Skeletal muscle tissue (tissue), 4 donors: ENCODE results near the gene BCAS3. TPM values are rescaled to one million over a fixed set of nuclear protein-coding genes. Genes with fewer than 3 reads are reported as not detected.

Experiments
- H3K27ac ChIP-seq: one replicate; pipeline ENCODE4 v1.7.0; 2013; ENCODE audit warnings: mild to moderate bottlenecking, low read depth, low read length, inconsistent platforms
- H3K27me3 ChIP-seq, 3 donors: one replicate each; pipeline ENCODE4 v1.7.0; 2013; ENCODE audit warnings: low read length in 3 of 3; ENCODE audit not compliant: control insufficient read depth in 3 of 3, insufficient read depth in 3 of 3
- H3K36me3 ChIP-seq, 3 donors: one replicate each; pipeline ENCODE4 v1.7.0; 2013; ENCODE audit warnings: low read length in 3 of 3; ENCODE audit not compliant: control insufficient read depth in 3 of 3, insufficient read depth in 3 of 3
- H3K4me1 ChIP-seq, 3 donors: one replicate each; pipeline ENCODE4 v1.7.0; 2013; ENCODE audit warnings: low read length in 3 of 3, mild to moderate bottlenecking in 3 of 3; ENCODE audit not compliant: control insufficient read depth in 3 of 3, insufficient read depth in 3 of 3
- H3K4me3 ChIP-seq, 3 donors: one replicate each; pipeline ENCODE4 v1.7.0; 2013; ENCODE audit warnings: low read length in 3 of 3
- H3K9ac ChIP-seq, 3 donors: one replicate each; pipeline ENCODE4 v1.7.0; 2013; ENCODE audit warnings: low read length in 3 of 3, mild to moderate bottlenecking in 3 of 3, moderate library complexity in 2 of 3, low read depth in 1 of 3
- H3K9me3 ChIP-seq, 3 donors: one replicate each; pipeline ENCODE4 v1.7.0; 2013; ENCODE audit warnings: low read length in 3 of 3; ENCODE audit not compliant: control insufficient read depth in 3 of 3
- total RNA-seq: library from RNA; depleted of rRNA; stranded (reverse); fragments of >200 nt; gene quantifications from one replicate; pipeline ENCODE4 v1.2.3, GENCODE V29; 2014
- donor health status: Osteomylitis.

BCAS3 gene
- total RNA-seq, 1 donor from 2014 or later: 25.1 TPM

DNA sequence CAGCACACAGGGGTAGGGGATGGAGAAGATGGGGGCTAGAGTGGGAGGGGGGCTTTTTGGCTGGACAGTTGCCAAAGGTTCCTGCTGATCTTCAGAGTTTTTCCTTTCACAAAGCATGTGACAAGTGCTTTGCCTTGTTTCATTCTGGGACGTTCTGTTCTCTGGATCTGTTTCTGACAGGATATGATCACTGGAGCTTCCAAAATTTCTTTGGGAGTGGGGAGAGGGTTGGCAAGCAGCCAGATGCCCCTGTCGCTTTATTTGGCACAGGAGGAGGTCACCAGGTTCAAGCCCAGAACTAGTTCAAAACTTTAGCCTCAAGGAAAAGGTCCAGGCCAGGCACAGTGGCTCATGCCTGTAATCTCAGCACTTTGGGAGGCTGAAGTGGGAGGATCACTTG lies 653.5 kb downstream of the BCAS3 start:
- Histone ChIP-seq H3K27me3 (no peaks in the 10 kb centered on the region), H3K9me3 (no peaks in the 10 kb centered on the region), H3K9ac (peak overlapping the region in 1 of 3 donors; percentile 51), H3K36me3 (no peaks in the 10 kb centered on the region), H3K4me1 (peaks cover 0 to 17% (median 16%) of the 10 kb centered on the region in 3 donors), H3K4me3 (no peak overlapping the region), H3K27ac (no peak overlapping the region)

DNA sequence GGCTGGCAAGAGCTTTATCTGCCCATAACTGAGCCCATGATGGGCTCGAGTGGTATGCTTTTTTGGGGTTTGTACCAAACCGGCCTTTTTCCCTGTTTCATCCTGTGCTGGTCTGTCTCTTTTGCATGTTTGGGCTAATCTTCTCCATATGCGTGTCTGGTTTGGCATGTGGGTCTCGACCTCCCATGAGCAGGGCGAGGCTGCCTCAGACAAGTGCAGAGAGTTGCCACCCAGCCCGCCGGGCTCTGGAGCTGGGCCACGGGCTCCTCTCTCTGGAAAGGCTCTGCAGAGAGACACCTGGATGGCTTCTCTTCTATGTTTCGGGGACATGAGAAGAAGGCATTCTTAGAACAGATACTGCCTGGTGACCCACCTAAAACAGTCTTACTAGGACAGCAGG lies 654.2 kb downstream of the BCAS3 start:
- H3K27ac ChIP-seq: no peak overlapping the region
- H3K27me3 ChIP-seq: no peaks in the 10 kb centered on the region
- no peaks in the 10 kb centered on the region for H3K9me3 ChIP-seq
- no peak overlapping the region for H3K9ac ChIP-seq
- no peak overlapping the region for H3K4me3 ChIP-seq
- no peaks in the 10 kb centered on the region for H3K36me3 ChIP-seq
- H3K4me1 ChIP-seq: peaks cover 0 to 18% (median 17%) of the 10 kb centered on the region in 3 donors

DNA sequence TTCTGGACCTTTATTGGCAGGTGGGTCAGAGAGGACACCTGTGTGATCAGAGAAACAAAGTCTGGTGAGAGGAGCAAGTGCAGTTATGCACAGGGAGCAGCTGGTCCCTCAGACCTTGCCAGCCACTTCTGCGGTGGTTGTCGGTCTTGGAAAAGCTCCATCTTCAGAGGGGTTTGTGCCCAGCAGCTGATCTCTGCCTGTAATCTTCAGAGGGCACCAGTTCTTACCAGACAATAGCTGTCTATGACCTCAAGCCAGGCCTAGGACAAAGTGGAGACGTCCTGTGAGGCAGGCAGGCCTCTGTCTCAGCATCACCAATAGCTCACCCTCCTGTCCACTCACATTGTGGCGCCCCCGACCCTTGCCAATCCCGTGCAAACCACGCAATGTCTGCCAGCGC lies 655.5 kb downstream of the BCAS3 start:
- Histone ChIP-seq H3K36me3 (no peaks in the 10 kb centered on the region), H3K4me3 (no peak overlapping the region), H3K9me3 (no peaks in the 10 kb centered on the region), H3K4me1 (peaks cover 2 to 19% (median 18%) of the 10 kb centered on the region in 3 donors), H3K27ac (no peak overlapping the region), H3K27me3 (no peaks in the 10 kb centered on the region), H3K9ac (no peak overlapping the region)

DNA sequence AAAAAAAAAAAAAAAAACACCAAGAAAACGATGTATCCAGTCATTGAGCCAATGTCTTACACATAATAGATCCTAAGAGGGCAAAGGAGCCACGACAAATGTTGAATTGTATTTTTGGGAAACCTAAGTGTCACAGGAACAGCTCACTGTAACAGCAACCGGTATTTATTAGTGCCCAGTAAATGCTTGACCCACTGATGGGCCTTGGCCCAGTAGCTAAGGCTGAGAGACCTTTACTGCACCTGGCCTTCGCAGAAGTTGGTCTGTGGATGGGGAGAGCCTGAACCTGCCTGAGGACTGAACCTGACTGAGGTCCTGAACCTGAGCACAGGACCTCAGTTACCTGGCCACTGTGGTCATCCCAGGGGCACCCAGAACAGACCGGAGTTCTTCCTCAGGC lies 657.0 kb downstream of the BCAS3 start:
- Histone ChIP-seq H3K9ac (no peak overlapping the region), H3K27me3 (no peaks in the 10 kb centered on the region), H3K4me3 (no peak overlapping the region), H3K4me1 (peaks cover 2 to 19% (median 18%) of the 10 kb centered on the region in 3 donors), H3K27ac (peak overlapping the region; percentile 25), H3K36me3 (no peaks in the 10 kb centered on the region), H3K9me3 (no peaks in the 10 kb centered on the region)

DNA sequence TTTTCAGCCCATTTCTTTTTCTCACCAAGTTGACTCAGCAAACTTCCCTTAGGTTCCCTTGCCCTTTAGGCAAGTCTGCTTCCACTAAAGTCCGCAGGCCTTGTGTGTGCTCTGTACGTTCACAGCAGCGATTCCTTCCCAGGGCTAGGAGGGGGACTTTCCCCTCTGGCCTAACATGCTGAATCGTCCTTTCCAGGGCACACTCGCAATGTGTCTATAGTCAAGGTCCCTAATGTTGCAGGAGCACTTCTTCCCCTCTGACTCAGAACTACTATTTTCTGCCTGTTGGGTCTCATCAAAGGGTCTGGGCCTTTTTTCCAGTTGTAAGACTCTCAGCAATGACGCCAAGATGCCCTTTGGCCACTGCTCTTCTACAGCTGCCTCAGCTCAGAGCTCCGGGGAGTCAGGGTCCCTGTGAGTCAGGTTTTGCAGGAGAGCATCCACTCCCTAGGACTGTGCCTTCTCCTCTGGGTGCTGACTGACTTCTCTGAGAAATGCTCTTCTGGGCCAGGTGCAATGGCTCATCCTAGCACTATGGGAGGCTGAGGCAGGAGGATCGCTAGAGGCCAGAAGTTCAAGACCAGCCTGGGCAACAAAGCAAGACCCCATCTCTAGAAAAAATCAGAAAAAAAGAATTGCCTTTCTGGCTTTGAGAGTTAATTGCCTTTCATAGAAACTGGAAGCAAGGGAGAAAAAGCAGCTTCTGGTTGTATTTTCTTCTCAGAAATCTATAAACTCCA lies 657.6 kb downstream of the BCAS3 start:
- peak overlapping the region; percentile 25 for H3K27ac ChIP-seq
- H3K27me3 ChIP-seq: no peaks in the 10 kb centered on the region
- no peaks in the 10 kb centered on the region for H3K9me3 ChIP-seq
- no peak overlapping the region for H3K4me3 ChIP-seq
- H3K36me3 ChIP-seq: no peaks in the 10 kb centered on the region
- no peak overlapping the region for H3K9ac ChIP-seq
- peaks cover 2 to 19% (median 18%) of the 10 kb centered on the region in 3 donors for H3K4me1 ChIP-seq

DNA sequence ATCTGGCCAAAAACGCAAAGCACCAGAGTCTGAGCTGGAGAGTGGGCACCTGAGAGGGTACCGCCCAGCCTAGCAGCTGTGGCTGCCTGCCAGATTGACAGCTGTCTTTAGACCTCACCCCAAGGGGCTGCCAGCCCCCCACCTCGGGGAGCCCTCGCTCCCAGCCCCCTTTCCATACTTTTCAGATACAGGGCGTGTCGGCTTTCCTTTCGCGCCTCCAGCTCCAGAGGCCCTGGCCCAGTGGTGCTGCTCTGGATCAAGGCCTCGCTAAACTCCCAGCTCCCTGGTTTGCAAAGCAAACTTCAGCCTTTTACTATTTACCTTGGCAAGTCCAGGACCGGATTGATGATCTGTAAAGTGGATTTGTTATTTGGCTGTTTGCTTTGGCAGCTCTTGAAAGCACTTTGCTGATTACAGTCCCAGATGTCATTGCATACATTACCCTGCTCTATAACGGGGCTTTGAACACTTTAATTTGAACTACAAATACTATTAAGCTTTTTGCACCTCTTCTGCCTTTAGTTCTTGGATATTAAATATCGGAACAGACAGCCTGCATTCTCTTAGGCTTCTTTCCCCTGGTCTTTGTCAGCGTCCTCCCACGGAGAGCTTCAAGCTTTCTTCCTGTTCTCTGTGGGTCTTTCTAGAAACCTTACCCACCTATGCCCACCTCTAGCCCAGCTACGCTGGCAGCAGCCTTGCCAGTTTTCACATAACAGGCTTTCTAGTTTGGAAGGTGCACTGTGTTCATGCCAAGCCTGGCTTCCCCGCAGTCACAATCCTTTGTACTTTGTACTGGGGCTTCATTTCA lies 658.4 kb downstream of the BCAS3 start:
- H3K9me3 ChIP-seq: no peaks in the 10 kb centered on the region
- H3K9ac ChIP-seq: no peak overlapping the region
- H3K4me1 ChIP-seq: peaks cover 2 to 19% (median 13%) of the 10 kb centered on the region in 3 donors
- no peak overlapping the region for H3K4me3 ChIP-seq
- no peaks in the 10 kb centered on the region for H3K36me3 ChIP-seq
- no peaks in the 10 kb centered on the region for H3K27me3 ChIP-seq
- peak overlapping the region; percentile 3 for H3K27ac ChIP-seq

DNA sequence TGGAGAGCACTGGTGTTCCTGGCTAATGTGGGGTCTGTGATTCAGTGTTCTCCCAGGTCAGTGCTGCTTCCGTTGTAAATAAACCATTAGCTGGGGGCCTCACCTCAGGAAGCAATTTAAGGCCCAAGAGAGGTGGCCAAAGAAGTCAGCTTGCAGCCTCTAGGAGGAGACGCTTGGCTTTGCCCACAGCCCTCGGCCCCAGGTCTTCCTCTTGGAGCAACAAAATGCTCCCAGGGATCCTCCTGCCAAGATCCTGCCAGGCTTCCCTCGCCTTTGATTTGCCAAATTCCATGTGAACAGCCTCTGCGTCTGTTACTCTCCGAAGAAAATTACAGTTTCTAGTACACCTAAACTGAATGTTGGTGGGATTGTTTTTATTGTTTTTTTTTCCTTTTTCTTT lies 659.6 kb downstream of the BCAS3 start:
- H3K4me1 ChIP-seq: peaks cover 2 to 12% (median 10%) of the 10 kb centered on the region in 3 donors
- no peaks in the 10 kb centered on the region for H3K36me3 ChIP-seq
- H3K9ac ChIP-seq: no peak overlapping the region
- H3K27me3 ChIP-seq: no peaks in the 10 kb centered on the region
- no peaks in the 10 kb centered on the region for H3K9me3 ChIP-seq
- no peak overlapping the region for H3K27ac ChIP-seq
- no peak overlapping the region for H3K4me3 ChIP-seq

DNA sequence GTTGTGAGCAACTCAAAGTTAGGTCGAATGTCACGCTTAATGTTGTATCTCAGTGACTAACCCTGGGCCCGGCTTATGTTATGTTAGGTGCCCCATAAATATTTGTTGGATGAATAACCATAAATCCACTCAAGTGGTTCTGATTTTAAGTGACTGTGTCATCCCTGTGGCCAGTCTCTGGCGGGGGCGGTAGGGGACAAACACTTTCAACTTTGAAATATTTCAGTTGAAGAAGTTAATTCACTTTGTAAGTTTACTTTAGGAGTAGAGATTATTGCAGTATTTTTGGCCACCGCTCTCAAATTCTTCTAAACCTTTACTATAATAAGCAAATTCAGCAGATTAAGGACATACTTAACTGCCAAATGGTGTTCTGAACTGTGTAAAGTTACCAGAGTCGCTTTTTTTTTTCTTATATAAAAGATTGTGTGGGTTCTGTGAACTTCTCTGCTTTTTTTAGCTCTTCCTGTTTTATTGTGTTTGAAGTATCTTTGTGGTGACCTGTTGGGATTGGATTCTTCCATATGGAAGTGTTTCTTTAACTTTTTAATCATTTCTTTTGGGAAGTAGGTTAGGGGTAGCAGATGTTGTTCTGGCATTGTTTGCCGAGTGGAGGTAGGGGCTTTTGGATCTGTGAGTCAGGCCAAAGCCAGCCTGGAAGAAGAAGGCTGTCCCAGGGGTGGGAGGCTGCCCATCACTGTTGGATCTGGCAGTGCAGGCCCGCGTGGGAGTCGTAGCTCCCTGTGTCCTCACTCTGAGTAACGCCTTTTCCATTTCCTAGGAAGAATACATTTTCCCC lies 660.5 kb downstream of the BCAS3 start:
- peaks cover 2 to 8% (median 6%) of the 10 kb centered on the region in 3 donors for H3K4me1 ChIP-seq
- H3K4me3 ChIP-seq: no peak overlapping the region
- H3K9ac ChIP-seq: no peak overlapping the region
- H3K27me3 ChIP-seq: no peaks in the 10 kb centered on the region
- no peaks in the 10 kb centered on the region for H3K36me3 ChIP-seq
- H3K27ac ChIP-seq: no peak overlapping the region
- no peaks in the 10 kb centered on the region for H3K9me3 ChIP-seq

DNA sequence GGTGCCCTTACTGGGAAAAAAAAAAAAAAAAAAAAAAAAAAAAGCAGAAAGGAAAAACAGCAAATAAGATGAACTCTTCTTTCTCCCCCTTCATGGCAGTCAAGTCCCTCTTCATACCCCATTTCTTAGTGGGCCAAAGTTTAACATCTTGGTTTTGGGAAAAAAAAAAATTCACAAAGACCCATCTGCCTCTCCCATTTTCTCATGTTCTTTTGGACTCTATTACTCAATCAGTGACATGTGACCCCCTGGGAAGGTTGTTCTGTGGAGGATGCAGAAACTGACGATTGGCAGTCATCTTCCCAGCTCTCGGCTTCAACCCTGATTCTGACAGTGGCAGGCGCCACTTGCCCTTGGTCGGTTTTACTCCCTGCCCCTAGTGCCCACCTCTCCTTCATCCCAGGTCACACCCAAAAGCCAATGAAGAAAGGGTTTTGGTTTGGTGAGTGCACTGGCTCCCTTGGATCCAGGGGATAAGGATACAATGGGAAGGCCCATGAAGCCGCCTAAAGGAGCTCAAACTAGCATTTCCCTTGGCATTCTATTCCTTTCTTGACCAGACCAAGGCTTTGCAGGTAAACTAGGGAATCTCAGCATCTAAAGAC lies 661.3 kb downstream of the BCAS3 start:
- no peaks in the 10 kb centered on the region for H3K36me3 ChIP-seq
- no peak overlapping the region for H3K9ac ChIP-seq
- H3K4me3 ChIP-seq: no peak overlapping the region
- H3K4me1 ChIP-seq: peaks cover 2 to 8% (median 3%) of the 10 kb centered on the region in 3 donors
- no peaks in the 10 kb centered on the region for H3K9me3 ChIP-seq
- H3K27me3 ChIP-seq: no peaks in the 10 kb centered on the region
- H3K27ac ChIP-seq: no peak overlapping the region
